ENCODE results near the gene KLF6. TPM values are rescaled to one million over a fixed set of nuclear protein-coding genes. Genes with fewer than 3 reads are reported as not detected.

The KLF6 gene
- total and polyA plus RNA-seq, 2 of the 4 experiments (the other 2 are of a cell fraction), result 69.0 to 123 TPM

GRCh38 chr10:3791974-3792633 is 7.1 kb upstream of the KLF6 start:
- peaks cover 10% of the 10 kb centered on the region for H3K9me3 ChIP-seq (ENCODE audit: control insufficient read depth, insufficient read depth, low read length)
- no peak overlapping the region for H3K4me2 ChIP-seq (ENCODE audit: low read depth, low read length)
- H2BK20ac ChIP-seq (ENCODE audit: low read depth, low read length), result no peak overlapping the region
- no peak overlapping the region for H4K91ac ChIP-seq (ENCODE audit: insufficient read depth, low read depth, low read length)
- H3K9ac ChIP-seq (ENCODE audit: low read depth, low read length), result no peak overlapping the region
- no peak overlapping the region for H3K4me3 ChIP-seq (ENCODE audit: insufficient read depth, low read depth, low read length)
- H3K9me1 ChIP-seq (ENCODE audit: insufficient read depth, low read length), result no peaks in the 10 kb centered on the region
- ATAC-seq (ENCODE audit: low read depth), result no peak
- H3K36me3 ChIP-seq (ENCODE audit: control insufficient read depth, insufficient read depth, low read length), result no peaks in the 10 kb centered on the region
- POLR2A ChIA-PET (ENCODE audit: unreplicated experiment), result no interaction called here
- no peak overlapping the region for H3K23ac ChIP-seq (ENCODE audit: low read depth, low read length)
- in situ Hi-C loops (cut with MboI; ENCODE audit: low sequenced_read_pairs) (no loop called here), dilution Hi-C loops (cut with HindIII; ENCODE audit: low sequenced_read_pairs, unreplicated experiment) (no loop called here), intact Hi-C loops (cut with micrococcal nuclease) (no loop called here)
- no peak overlapping the region for H4K8ac ChIP-seq (ENCODE audit: low read depth in 2 of 2, low read length in 2 of 2)
- DNase-seq, result peak; percentile 20
- H3K4ac ChIP-seq (ENCODE audit: low read depth, low read length), result 0 out of 2 replicates have a peak overlapping the region, but pooled peaks have one; percentile 0
- no peak overlapping the region for H2BK5ac ChIP-seq (ENCODE audit: low read depth, low read length, poor library complexity, severe bottlenecking)
- no peak overlapping the region for H2AK5ac ChIP-seq (ENCODE audit: low read depth, low read length)
- no peaks in the 10 kb centered on the region for H3K4me1 ChIP-seq (ENCODE audit: control insufficient read depth, insufficient read depth, low read length)
- TF ChIP-seq MAFK (IDR thresholded peaks at IDR 0.05; ENCODE audit: low read depth, low read length), result no peak
- no peak overlapping the region for H3K18ac ChIP-seq (ENCODE audit: low read depth, low read length)
- BruUV-seq (replicated peaks), result no TSS peak
- H3K79me1 ChIP-seq (ENCODE audit: low read depth in 1 of 2, low read length in 2 of 2), result no peaks in the 10 kb centered on the region
- CTCF ChIA-PET, result interaction anchor here (0.6 kb wide), 1 partner anchor 116 kb away, joined by 3 read pairs; no protein-coding TSS in a partner anchor
- H2AK9ac ChIP-seq (replicated peaks; ENCODE audit: low read depth, low read length, poor library complexity), result no peak overlapping the region
- no peak overlapping the region for H2AFZ ChIP-seq (replicated peaks; ENCODE audit: low read length, poor library complexity)
- no peak overlapping the region; the same call in 1 of the 2 replicates for H2BK120ac ChIP-seq (ENCODE audit: low read depth, low read length)
- no peak overlapping the region; the same call in 1 of the 2 replicates for H3K14ac ChIP-seq (replicated peaks; ENCODE audit: low read depth, low read length)
- 78% methylated on average over 1 of the region's 3 CpGs; no CpG with 5 or more reads in 1 of the 2 experiments for whole genome bisulfite sequencing, 2 experiments (ENCODE audit: extremely low coverage in 2 of 2, insufficient read length in 1 of 2)
- no peak overlapping the region for H3K56ac ChIP-seq (ENCODE audit: extremely low read depth, insufficient read depth, low read length)
- no peaks in the 10 kb centered on the region for H3K27me3 ChIP-seq (ENCODE audit: control insufficient read depth, insufficient read depth, low read length)
- H2BK15ac ChIP-seq (ENCODE audit: low read depth, low read length), result no peak overlapping the region
- no peaks in the 10 kb centered on the region for H4K20me1 ChIP-seq (ENCODE audit: insufficient read depth, low read length)
- H3K27ac ChIP-seq (ENCODE audit: insufficient read depth, low read length), result no peak overlapping the region
- no peak overlapping the region for H4K5ac ChIP-seq (ENCODE audit: low read depth, low read length)
